22Rv1 (cell line): Measurements from ENCODE around the gene NEIL3.

ENCODE experiments used
- CTCF ChIP-seq: fragments of 450-650 bp; IDR thresholded peaks from 2 replicates; pipeline ENCODE4 v1.5.1; 2017; ENCODE audit warnings: mild to moderate bottlenecking
- ZFX ChIP-seq: fragments of 450-650 bp; IDR thresholded peaks from 2 replicates; pipeline ENCODE4 v1.6.1; 2017; ENCODE audit warnings: antibody characterized with exemption, borderline replicate concordance

GRCh38 chr4:177265729-177266128 is 43.9 kb upstream of the NEIL3 start:
- TF ChIP-seq CTCF (no peak), ZFX (no peak)
